T-helper 2 cell treated with Interferon-gamma antibody and Interleukin-4, amounts not matched to agents 100 ng/mL and 5 ng/mL, for 36 hours (primary cell): Measurements from ENCODE around the gene TFIP11. TPM values are rescaled to one million over a fixed set of nuclear protein-coding genes. Genes with fewer than 3 reads are reported as not detected.

Experiments used
- intact Hi-C: fragments of 100-400 bp; cut with micrococcal nuclease; formaldehyde crosslinking; loops from one replicate; pipeline ENCODE4 v1.15.1; 2023
- total RNA-seq: library from RNA; stranded (reverse); gene quantifications from 2 replicates; pipeline ENCODE4 v1.2.3, GENCODE V29; 2022

TFIP11 gene
- total RNA-seq, 1 donor from 2014 or later = 53.8 TPM

DNA sequence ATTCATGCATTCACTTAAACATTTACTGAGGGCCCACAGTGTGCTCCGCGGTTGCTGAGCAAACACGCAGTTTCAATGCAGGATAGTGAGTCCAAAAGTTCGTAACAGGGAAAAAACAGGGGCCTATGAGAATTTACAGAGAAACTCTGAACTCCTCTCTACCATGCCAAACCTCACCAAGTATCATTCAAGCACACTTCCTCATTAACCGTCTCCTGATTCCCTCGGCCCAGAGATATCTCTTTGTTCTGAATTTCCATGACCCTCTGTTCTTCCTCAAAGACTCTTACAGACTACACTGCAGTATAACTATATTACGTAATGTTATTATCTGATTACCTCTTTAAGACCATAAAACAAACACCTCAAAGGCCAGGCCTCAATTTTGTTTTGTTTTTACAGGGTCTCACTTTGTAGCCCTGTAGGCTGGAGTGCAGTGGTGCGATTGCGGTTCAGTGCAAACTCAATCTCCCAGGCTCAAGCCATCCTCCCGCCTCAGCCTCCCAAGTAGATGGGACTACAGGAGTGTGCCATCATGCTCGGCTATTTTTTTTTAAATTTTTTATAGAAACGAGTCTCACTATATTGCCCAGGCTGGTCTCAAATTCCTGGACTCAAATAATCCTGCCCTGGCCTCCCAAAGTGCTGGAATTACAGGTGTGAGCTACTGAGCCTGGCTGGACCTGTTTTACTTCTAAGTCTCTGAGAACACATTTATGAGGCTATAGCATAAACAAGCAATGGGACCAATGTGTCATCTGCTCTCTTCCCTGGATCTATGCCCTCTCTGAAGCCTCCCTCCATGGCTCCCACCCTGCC lies 32.3 kb downstream of the TFIP11 start:
- intact Hi-C loops = loop anchor here (5.0 kb wide), 1 partner anchor 177 kb away; the partner anchor contains the start of gene MIAT

DNA sequence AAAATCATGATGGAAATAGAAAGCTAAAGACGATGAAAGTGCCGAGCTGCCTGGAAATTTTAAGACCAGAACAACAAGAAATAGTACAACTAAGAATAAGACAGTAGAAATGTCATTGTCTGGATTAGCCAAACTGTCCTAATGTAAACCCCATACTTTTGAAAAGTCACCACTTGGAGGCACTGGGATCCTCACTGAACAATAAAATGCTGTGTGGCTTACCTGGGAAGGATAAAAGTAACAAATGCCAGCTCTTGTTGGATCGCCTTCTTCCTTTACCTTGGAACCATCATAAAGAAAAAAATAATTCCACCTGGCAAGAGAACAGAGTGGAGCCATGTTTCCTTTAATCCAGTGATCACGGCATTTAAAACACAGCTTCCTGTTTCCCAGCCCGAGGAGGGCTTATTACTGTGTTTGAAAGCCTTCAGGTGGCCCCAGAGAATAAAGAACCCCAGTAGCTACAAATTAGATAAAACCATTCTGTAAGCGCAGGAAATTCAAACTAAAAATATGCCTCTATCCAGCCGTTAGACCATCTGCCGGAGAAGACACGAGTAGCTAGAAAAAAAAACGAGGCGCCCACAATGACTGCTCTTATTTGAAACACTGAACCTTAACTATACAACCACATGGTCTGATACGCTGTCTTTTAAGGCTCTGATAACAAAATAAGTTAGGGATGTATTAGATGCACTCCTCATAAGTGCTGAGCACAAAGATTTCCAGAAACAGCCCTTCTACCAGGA lies 33.1 kb downstream of the TFIP11 start:
- intact Hi-C loops = no loop called here

GRCh38 chr22:26477341-26477731 lies 34.9 kb downstream of the TFIP11 start:
- intact Hi-C loops = no loop called here

- intact Hi-C loops = no loop called here
These were observed 35.5 kb downstream of the TFIP11 start for GRCh38 chr22:26476705-26477340.

DNA sequence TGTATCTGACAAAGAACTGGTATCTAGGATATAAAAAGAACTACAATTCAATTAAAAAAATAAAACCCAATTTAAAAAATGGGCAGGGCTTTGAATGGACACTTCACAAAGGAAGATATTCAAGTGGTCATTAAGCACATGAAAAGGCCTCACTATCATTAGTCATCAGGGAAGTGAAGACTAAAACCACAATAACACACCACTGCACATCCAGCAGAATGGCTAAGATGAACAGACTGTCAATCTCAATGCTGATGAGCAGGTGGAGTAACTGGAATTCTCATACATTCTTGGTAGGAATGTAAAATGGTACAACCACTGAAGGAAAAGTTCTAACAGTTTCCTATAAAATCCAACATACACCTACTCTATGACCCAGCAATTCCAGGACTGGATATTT lies 37.6 kb downstream of the TFIP11 start:
- intact Hi-C loops = no loop called here

DNA sequence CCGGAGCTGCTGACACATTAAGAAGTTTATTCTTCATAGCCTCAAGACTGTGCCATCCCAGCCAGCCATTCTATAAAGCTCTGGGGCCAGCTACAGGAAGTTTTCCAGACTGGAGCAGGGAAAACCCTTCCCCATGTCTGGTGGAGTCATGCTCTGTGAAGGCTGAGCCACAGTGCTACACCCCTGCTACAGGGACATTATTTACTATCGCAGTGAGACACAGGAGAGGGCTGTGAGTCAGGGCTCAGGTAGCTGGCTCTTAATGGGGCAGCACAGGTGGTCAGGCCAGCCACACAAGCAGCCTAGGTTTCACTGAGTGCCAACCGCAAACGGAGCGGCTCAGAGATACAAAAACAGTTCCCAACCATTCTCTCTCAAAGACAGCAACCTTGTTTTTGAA lies 40.8 kb downstream of the TFIP11 start:
- intact Hi-C loops = no loop called here

DNA sequence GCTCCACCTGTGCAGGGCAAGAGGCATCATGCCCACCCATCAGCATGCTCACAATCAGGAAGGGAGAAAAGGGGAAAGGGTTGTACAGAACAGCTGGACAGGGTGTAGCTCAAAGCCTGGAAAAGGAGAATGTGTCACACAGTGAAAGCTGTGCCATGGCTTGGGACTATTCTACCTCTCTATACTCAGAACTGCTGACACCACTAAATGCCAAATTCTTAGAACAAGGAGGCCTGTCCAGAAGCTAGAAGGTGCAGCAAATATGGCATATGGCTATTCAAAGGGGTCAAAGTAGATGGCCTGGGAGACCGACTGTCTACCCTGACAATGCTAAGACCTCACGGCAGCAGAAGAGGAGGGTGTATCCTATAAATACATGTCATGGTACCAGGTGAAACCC lies 41.5 kb downstream of the TFIP11 start:
- intact Hi-C loops = no loop called here

- intact Hi-C loops = no loop called here
These were observed 46.1 kb downstream of the TFIP11 start for GRCh38 chr22:26466196-26466595.

DNA sequence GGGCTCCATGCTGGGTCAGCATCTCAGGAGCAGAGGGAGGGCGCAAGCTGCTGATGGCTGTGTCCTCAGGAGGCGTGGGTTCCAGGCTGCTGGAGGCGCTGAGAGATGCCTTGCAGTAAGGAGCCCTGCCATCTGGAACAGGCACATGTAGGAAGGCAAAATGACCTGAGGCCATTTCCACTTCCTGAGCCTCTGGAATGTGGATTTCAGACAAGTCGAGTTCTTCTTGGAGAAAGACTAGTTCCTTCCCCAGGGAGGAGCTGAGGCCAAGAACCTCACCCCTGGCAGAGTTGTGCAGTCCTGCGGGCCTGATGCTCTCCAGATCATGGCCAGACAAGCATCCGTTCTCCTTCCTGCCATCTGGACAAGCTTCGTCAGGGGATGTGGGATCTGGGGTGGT lies 48.0 kb downstream of the TFIP11 start:
- intact Hi-C loops = no loop called here

GRCh38 chr22:26463688-26464087 lies 48.6 kb downstream of the TFIP11 start:
- intact Hi-C loops = no loop called here

GRCh38 chr22:26463101-26463661 lies 49.1 kb downstream of the TFIP11 start:
- intact Hi-C loops = no loop called here

DNA sequence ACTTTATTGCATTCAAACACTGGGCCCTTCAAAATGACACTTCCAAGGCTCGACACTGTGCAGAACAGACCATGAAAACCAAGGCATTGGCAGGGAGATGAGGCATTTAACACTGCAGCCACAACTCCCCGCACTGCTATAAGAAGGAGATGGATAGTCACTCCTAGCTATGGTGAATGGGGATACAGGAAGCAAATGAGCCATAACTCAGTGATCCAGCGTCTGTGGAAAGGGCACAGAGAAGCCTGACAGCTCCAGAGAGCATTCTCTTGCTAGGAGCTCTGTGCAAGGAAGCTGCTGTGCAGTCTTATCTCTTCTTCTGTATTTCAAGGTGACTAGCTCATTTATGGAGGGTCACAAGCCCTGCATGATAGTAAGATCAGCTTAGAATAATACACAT lies 49.6 kb downstream of the TFIP11 start:
- intact Hi-C loops = no loop called here

DNA sequence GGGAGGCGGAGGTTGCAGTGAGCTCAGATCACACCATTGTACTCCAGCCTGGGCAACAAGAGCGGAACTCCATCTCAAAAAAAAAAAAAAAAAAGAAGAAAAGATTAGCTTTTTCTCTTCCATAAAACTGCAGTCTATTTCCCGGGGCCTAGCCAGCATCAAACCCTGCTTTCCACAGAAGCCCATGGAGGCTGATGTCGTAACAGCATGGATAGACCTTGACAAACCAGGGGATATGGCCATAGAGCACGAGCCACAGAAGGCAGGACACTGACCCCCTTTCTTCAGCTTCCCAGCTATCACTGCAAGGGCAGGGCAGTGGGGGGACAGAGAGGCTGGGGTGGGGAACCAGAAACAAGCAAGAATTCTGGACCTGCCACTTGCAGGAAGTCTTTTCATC lies 50.2 kb downstream of the TFIP11 start:
- intact Hi-C loops = no loop called here

GRCh38 chr22:26461188-26461810 lies 51.0 kb downstream of the TFIP11 start:
- intact Hi-C loops = loop anchor here (1.0 kb wide), 2 partner anchors 63 to 97 kb away; no protein-coding TSS in a partner anchor

- intact Hi-C loops = no loop called here
These were observed 52.1 kb downstream of the TFIP11 start for GRCh38 chr22:26460202-26460601.

GRCh38 chr22:26457661-26458272 lies 54.5 kb downstream of the TFIP11 start:
- intact Hi-C loops = loop anchor here (2.0 kb wide), 1 partner anchor 27 kb away; no protein-coding TSS in a partner anchor

DNA sequence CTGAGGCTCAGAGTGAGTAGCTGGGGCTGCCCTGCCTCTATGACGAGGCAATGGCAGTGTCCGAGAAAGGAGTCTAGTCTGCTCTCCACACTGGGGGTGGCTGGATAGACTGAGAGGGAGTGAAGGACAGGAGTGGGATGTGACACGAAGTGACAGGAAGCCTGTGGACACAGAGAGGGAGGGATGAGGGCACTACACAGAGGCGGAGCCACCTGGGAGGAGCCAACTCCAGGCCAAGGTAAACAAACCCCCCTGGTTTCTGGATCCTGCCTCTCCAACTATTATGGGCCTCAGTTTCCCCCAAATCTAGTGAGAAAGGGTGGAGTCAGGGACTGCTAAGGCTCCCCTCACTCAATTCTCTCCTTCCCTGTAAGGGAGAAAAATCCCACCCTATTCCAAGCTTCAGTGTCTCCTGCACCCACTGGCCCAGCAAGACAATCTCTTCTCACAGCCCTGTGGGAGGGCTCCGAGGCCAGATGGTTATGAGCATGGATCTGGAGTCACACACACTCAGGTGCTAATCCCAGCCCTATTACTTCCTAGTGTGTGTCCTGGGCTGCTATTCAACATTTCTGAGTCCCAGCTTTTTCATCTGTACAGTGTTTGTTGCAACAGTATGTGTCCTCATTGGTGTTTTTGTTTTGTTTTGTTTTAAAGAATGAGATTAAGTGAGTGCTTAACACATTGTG lies 58.3 kb downstream of the TFIP11 start:
- intact Hi-C loops = no loop called here

GRCh38 chr22:26453216-26453615 lies 59.1 kb downstream of the TFIP11 start:
- intact Hi-C loops = no loop called here

DNA sequence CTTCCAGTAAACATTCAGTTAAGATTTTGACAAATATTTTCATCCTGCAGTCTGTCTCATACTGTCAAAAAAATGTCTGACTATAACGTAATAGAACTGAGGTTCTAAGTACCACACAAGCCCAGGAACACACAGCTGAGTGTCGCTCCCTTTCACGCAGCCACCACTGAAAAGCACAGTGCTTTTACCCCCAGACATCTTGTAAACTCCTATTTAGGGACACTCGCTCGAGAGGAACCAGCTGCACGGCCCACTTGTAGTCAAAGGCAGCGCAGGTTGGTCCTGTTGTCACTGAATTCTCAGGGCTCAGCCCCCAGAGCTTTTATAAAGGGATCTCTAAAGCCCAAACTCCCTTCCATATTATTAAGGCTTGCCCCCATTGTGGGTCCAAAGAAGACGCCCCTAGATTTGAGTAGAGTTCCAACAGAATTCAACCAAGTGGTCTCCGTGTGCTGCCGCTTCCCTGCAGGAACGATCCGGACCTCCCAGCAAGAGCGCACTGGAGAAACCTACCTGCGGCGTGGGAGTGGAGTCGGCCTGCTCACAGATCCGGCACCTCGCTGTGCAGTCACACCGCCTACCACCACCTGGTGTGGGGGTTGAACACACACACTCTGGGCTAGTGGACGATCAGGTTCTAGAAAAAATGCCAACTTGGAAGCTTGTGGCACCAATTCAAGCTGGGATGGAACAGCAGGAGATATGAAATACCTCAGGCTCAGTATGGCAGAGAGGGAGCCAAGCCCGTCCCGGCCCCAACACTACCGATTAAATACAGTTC lies 59.8 kb downstream of the TFIP11 start:
- intact Hi-C loops = no loop called here
